Ovary (tissue), 9 donors: ENCODE results near the gene LMNTD2. TPM values are rescaled to one million over a fixed set of nuclear protein-coding genes. Genes with fewer than 3 reads are reported as not detected.

Experiments used
- DNase-seq, 5 donors: peaks; one replicate each; pipeline ENCODE4 v3.0.0-alpha.2; 2019 to 2020
- H3K27ac ChIP-seq, 2 donors: fragments of 200-600 bp; one replicate each; pipeline versions ENCODE4 v1.5.1 to v1.8.0; 2019 to 2022
- H3K27me3 ChIP-seq: fragments of 200-600 bp; one replicate; pipeline ENCODE4 v1.8.0; 2022
- H3K36me3 ChIP-seq: fragments of 200-600 bp; sonication (generic); one replicate; pipeline ENCODE4 v1.5.1; 2019
- H3K4me1 ChIP-seq: one replicate; pipeline ENCODE4 v1.8.1; 2013; ENCODE audit warnings: mild to moderate bottlenecking, moderate library complexity; ENCODE audit not compliant: insufficient read depth
- H3K4me3 ChIP-seq: fragments of 200-600 bp; sonication (generic); one replicate; pipeline ENCODE4 v1.5.1; 2017
- H3K9me3 ChIP-seq, 2 donors: fragments of 200-600 bp in 1 of 2; sonication (generic) in 1 of 2; one replicate each; pipeline versions ENCODE4 v1.5.1 to v1.8.1; 2013 to 2019; ENCODE audit warnings: mild to moderate bottlenecking in 1 of 2, moderate library complexity in 1 of 2
- CTCF ChIP-seq, 3 donors: fragments of 450-650 bp in 2 of 3; fragments of 200-600 bp in 1 of 3; IDR thresholded peaks; one replicate each; pipeline versions ENCODE4 v1.5.1 to v1.8.0; 2016 to 2022; ENCODE audit warnings: antibody characterized with exemption in 3 of 3, mild to moderate bottlenecking in 1 of 3
- EP300 ChIP-seq: sonication (generic); formaldehyde crosslinking; IDR thresholded peaks from one replicate; pipeline ENCODE4 v1.6.1; 2017; ENCODE audit warnings: antibody characterized with exemption
- POLR2A ChIP-seq: fragments of 450-650 bp; IDR thresholded peaks from one replicate; pipeline ENCODE4 v1.6.1; 2017; ENCODE audit warnings: antibody characterized with exemption, mild to moderate bottlenecking, moderate library complexity
- WGBS, 3 donors: extraction: QIAGEN DNeasy Blood & Tissue Kit in 1 of 3; methylation state at CpG; one replicate each; pipeline versions ENCODE4 v1.1.5 to v1.1.7; 2013 to 2017; 5-methylcytosine and 5-hydroxymethylcytosine counted together
- intact Hi-C, 4 donors: fragments of 100-400 bp; cut with DNase I; formaldehyde crosslinking; loops; one replicate each; pipeline versions ENCODE4 v1.11.0 to v1.15.1; 2022 to 2023
- polyA plus RNA-seq, 2 donors: library from polyadenylated mRNA; stranded (reverse); fragments of 200-250 nt in 1 of 2; fragments of 350-450 nt in 1 of 2; fragmentation: Illumina TruSeq in 1 of 2; extraction: RNeasy Lipid Tissue Mini Kit (QIAGEN cat#74804) in 1 of 2; gene quantifications; one replicate each; pipeline ENCODE4 v1.2.3, GENCODE V29; 2013 to 2014
- total RNA-seq, 7 donors: library from RNA; depleted of rRNA in 2 of 7; stranded (reverse); fragments of >200 nt in 2 of 7; fragmentation: NEBNext Ultra II Directional in 3 of 7; extraction: Animal tissue kit (Norgen Biotek cat#: 25700) in 3 of 7; gene quantifications; one replicate each; pipeline versions ENCODE4 v1.1.0 to v1.2.4, GENCODE V29; 2016 to 2023
- donor health status: DM: no; HTN: no; CAD: no; lungs with moderate emphysema.
- donor health status: DM: no; HTN: no; CAD: no.
- donor health status: Bipolar disorder and iron deficiency.
- donor health status: DM: yes; HTN: yes; CAD: no.
- donor health status: DM: no; HTN: no; CAD: no.
- donor health status: DM: yes; HTN: yes; CAD: no.

Gene LMNTD2
- total and polyA plus RNA-seq, 9 donors: 0.70 to 7.6 (median 1.2) TPM; not detected in 1

DNA sequence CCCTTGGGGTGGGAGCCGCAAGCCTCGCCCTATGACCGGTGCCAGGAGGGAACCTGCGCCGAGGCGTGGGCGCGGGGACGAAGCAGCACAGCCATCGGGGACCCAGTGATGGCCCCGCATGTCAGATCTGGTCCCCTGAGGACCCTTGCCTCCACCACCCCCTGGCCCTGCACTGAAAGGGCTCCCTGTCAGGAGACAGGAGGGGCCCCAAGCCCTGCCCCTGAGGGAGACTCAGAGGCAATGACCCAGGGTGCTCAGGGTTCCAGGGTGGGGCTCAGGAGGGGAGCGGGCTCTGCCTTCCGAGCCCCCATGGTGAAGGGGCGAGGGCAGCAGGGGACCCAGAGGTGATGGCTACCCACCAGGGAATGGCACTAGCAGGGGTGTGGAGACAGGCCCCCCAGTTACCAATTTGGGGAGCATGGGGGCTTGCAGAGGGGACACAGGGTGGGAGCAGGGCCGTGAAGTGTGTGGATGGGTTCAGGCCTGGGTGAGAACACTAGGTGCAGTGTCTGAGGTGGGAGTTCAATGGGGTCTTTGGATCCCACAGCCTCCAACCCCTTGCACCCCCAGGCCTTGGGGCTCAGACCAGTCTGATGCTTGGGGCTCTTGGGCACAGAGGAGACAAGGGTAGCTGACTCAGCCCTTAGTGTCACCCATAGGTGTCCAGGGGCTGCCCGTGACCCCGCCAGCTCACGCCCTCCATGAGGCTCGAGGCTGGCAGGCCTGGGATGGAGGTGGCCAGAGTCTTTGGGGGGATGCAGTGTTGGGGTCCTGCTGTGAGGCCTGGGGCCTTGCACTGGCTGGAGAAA, 22.7 kb downstream of the LMNTD2 start:
- intact Hi-C loops: loop anchor here in 1 of 4 donors (10.0 kb wide), 1 partner anchor 1857 kb away; no protein-coding TSS in a partner anchor
- peak in 4 of 5 donors; percentile 23 to 42 (median 33) for DNase-seq
- Histone ChIP-seq H3K36me3 (no peaks in the 10 kb centered on the region), H3K9me3 (no peaks in the 10 kb centered on the region), H3K27me3 (no peaks in the 10 kb centered on the region), H3K27ac (peak overlapping the region in 1 of 2 donors; percentile 13), H3K4me3 (peak overlapping the region; percentile 22), H3K4me1 (peaks cover 11% of the 10 kb centered on the region)
- whole genome bisulfite sequencing, 3 donors: 40 to 49% (median 41%) methylated on average over 19 of the region's 19 CpGs
- no peak for TF ChIP-seq EP300
- no peak for TF ChIP-seq POLR2A
- TF ChIP-seq CTCF (IDR thresholded peaks at IDR 0.05): no peak

DNA sequence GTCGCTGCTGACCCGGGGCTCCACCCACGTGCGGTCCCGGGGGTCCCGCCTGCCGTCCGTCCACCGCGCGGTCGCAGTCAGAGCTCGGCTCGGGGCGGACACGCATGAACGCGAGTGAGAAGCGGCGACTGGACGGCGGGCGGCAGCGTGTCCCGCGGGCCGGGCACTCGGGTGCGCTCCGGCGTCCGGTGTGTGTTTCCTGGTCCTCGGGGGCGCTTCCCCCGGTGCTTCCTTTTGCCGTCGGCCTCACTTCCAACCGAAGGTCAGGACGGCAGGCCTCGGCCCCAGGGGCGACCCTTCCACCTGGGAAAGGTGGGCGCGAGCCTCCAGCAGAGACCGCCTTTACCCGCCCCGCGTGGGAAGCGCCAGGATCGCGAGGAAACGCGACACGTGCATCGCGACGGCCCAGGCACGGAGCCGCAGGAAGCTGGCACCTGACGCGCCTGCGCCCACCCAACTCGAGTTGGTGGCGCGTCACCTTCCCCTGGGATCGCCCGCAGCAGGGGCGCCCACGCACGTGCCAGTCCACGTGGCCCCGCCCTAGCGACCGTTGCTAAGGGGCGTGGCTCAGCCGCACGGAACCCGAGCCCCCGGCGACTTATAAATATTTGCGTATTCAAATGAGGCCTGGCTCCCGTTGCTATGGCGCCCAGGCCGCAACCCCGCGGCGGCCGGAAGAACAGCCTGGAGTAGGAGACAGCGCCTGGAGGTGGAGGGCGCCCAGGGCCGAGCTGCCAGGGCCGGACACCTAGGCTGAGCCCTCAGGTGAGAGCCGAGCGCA, 23.5 kb downstream of the LMNTD2 start, which contains the start of gene LRRC56:
Gene LRRC56, plus strand, starts transcription at position 687 of the 781 bp plus-strand sequence. CDS start 3,158 bp downstream, outside the sequence.
- H3K4me3 ChIP-seq: peak within 1 kb of the TSS; percentile 22

DNA sequence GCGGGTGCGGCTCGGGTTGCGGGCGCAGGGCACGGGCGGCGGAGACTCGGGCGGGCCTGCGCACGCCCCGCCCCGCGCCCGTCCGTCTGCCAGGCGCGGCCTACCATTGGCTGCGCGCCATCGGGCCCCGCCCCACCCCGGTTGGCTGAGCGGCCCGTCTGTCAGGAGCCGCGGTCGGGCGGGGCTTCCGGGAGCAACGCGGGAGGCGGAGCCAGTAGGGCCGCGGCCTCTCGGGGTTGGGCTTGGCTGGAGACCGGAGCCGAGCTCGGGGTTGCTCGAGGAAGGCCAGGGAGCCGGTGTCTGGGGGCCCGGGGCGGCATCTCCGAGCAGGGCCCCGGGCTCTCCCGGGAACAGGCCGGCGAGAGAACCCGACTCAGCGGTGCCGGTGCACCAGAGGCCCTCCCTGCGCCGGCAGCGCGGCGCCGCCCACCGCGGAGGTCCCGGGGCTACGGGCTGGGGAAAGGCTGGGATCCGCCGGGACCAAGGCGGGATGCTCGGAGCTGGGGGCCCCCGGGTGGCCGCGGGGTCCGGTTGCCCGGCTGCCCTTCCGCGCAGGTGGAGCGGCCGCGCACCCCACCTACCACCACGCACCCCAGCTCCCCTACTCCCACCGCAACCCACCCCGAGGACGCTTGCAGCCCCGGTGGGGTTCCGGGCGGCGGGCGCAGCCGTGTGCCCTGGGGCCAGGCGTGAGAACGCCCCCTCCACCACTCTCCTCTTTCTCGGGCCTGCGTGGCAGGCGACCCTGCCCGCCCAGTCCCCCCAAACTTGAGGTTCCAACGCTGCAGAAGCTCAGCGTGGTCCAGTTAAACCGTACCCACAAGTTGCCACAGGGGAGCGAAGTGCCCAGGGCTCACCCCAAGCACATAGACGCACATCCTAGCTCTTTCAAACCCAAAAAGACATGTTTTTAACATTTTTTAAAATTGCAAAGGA, 24.8 kb downstream of the LMNTD2 start, which contains the start of gene HRAS:
Gene HRAS, minus strand, starts transcription at position 58 of the 936 bp plus-strand sequence.
- Histone ChIP-seq H3K27ac (peak within 1 kb of the TSS; percentile 28 to 72), H3K4me3 (peak within 1 kb of the TSS; percentile 72), H3K4me1 (peaks cover 11% of the 10 kb centered on the region), H3K9me3 (no peaks in the 10 kb centered on the region), H3K36me3 (no peaks in the 10 kb centered on the region), H3K27me3 (no peaks in the 10 kb centered on the region)
- no peak for TF ChIP-seq EP300
- intact Hi-C loops: loop anchor here in 1 of 4 donors (10.0 kb wide), 1 partner anchor 1859 kb away; no protein-coding TSS in a partner anchor
- 3 to 13% (median 4%) methylated on average over 21 to 97 of the region's 97 CpGs for whole genome bisulfite sequencing, 3 donors
- DNase-seq: peak; percentile 94 to 97 (median 96)

More for the DNA sequence above, 23.5 kb downstream of the LMNTD2 start, which contains the start of gene LRRC56:
- Histone ChIP-seq H3K4me1 (peaks cover 11% of the 10 kb centered on the region), H3K27me3 (no peaks in the 10 kb centered on the region), H3K36me3 (no peaks in the 10 kb centered on the region), H3K9me3 (no peaks in the 10 kb centered on the region), H3K27ac (peak within 1 kb of the TSS in 1 of 2 donors; percentile 13)
- intact Hi-C loops: loop anchor here in 1 of 4 donors (10.0 kb wide), 1 partner anchor 1858 kb away; no protein-coding TSS in a partner anchor
- 1 to 6% (median 2%) methylated on average over 46 to 93 of the region's 93 CpGs for WGBS, 3 donors
- TF ChIP-seq EP300: no peak
- DNase-seq: peak; percentile 82 to 91 (median 84)

DNA sequence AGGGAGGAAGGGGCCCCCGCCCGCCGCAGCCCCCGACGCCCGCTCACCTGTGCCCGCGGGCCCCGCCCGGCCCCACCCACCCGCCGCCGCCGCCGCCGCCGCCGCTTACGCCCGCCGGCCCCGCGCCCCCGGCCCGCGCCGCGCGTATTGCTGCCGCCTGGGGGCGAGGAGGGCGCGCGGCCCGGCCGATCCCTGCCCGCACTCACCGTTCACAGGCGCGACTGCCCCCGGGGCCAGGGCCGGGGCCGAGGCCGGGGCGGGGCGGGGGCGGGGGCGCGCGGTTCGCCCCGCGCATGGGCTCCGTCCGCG, 25.4 kb downstream of the LMNTD2 start:
- H3K27ac ChIP-seq: no peak overlapping the region
- H3K4me1 ChIP-seq: peaks cover 11% of the 10 kb centered on the region
- 0 to 1% methylated on average over 5 to 56 of the region's 56 CpGs; no CpG with 5 or more reads in 1 of the 3 donors for WGBS, 3 donors
- H3K4me3 ChIP-seq: peak overlapping the region; percentile 72
- no peaks in the 10 kb centered on the region for H3K36me3 ChIP-seq
- H3K27me3 ChIP-seq: no peaks in the 10 kb centered on the region
- intact Hi-C loops: loop anchor here in 1 of 4 donors (10.0 kb wide), 1 partner anchor 1860 kb away; no protein-coding TSS in a partner anchor
- no peaks in the 10 kb centered on the region for H3K9me3 ChIP-seq
- no peak for TF ChIP-seq CTCF (IDR thresholded peaks at IDR 0.05)
- no peak for TF ChIP-seq EP300
- no peak for TF ChIP-seq POLR2A
- DNase-seq: no peak
